ENCODE measurements around the gene KANSL2.
"Not testable (repeated sequence)": the region's sequence is repeated elsewhere in the genome, so short reads cannot be mapped to it uniquely, and the experiment has no call there.

Gene KANSL2

GRCh38 chr12:48681710-48682532 is at the start of gene KANSL2:
TSS of gene KANSL2 (minus strand) at chr12:48682238. CDS start at chr12:48681632, 606 bp downstream.
- peak; percentile 91 for DNase-seq

- no peak for DNase-seq
Measured at GRCh38 chr12:48728807-48729206, 46.8 kb upstream of the KANSL2 start.

- not testable (repeated sequence) for DNase-seq
Measured at GRCh38 chr12:48720737-48721136, 38.7 kb upstream of the KANSL2 start.

- not testable (repeated sequence) for DNase-seq
Measured at GRCh38 chr12:48720171-48720570, 38.1 kb upstream of the KANSL2 start.

GRCh38 chr12:48719002-48719401 is 37.0 kb upstream of the KANSL2 start:
- not testable (repeated sequence) for DNase-seq

- DNase-seq: no peak
Measured at GRCh38 chr12:48717252-48717695, 35.2 kb upstream of the KANSL2 start.

- peak; percentile 98 for DNase-seq
Measured at GRCh38 chr12:48716493-48717251, 34.6 kb upstream of the KANSL2 start, which contains the start of gene CCNT1. TSS of gene CCNT1 (minus strand) at chr12:48716707. CDS start at chr12:48716675, 32 bp downstream.

- DNase-seq: no peak
Measured at GRCh38 chr12:48716168-48716492, 34.1 kb upstream of the KANSL2 start.

- no peak for DNase-seq
Measured at GRCh38 chr12:48712209-48712608, 30.2 kb upstream of the KANSL2 start.

- not testable (repeated sequence) for DNase-seq
Measured at GRCh38 chr12:48698822-48699221, 16.8 kb upstream of the KANSL2 start.

GRCh38 chr12:48696626-48697025 is 14.6 kb upstream of the KANSL2 start:
- DNase-seq: no peak

- DNase-seq: no peak
Measured at GRCh38 chr12:48695859-48696258, 13.8 kb upstream of the KANSL2 start.

GRCh38 chr12:48694038-48694437 is 12.0 kb upstream of the KANSL2 start:
- DNase-seq: no peak

- no peak for DNase-seq
Measured at GRCh38 chr12:48693572-48693971, 11.5 kb upstream of the KANSL2 start.

- DNase-seq: no peak
Measured at GRCh38 chr12:48691826-48692487, 9.9 kb upstream of the KANSL2 start.

- no peak for DNase-seq
Measured at GRCh38 chr12:48690990-48691389, 9.0 kb upstream of the KANSL2 start.

- no peak for DNase-seq
Measured at GRCh38 chr12:48690436-48690835, 8.4 kb upstream of the KANSL2 start.

- no peak for DNase-seq
Measured at GRCh38 chr12:48688836-48689235, 6.8 kb upstream of the KANSL2 start.

- no peak for DNase-seq
Measured at GRCh38 chr12:48687592-48687991, 5.6 kb upstream of the KANSL2 start.

- no peak for DNase-seq
Measured at GRCh38 chr12:48686615-48687334, 4.7 kb upstream of the KANSL2 start.

- DNase-seq: no peak
Measured at GRCh38 chr12:48686037-48686595, 4.1 kb upstream of the KANSL2 start.

- DNase-seq: no peak
Measured at GRCh38 chr12:48683534-48683933, 1.5 kb upstream of the KANSL2 start.

All from NCI-H1436 treated with DMSO at 0.1 percent for 48 hours (cell line).